CD14-positive monocyte (primary cell): ENCODE results near the gene RHOF. TPM values are rescaled to one million over a fixed set of nuclear protein-coding genes. Genes with fewer than 3 reads are reported as not detected.

Experiments
- DNase-seq, 3 donors: peaks; one replicate each; pipeline ENCODE4 v3.0.0-alpha.2; 2011 to 2022
- H2AFZ ChIP-seq: 2 replicates; pipeline ENCODE4 v1.6.0; 2012; ENCODE audit warnings: mild to moderate bottlenecking, low read depth, low read length, inconsistent platforms; ENCODE audit not compliant: insufficient read depth, poor library complexity, severe bottlenecking
- H3K27ac ChIP-seq, 2 donors: 1 replicate in 1 of 2; 2 replicates in 1 of 2; pipeline ENCODE4 v1.5.1; 2012 to 2013; ENCODE audit warnings: low read length in 2 of 2, control low read depth in 1 of 2, inconsistent platforms in 1 of 2, low read depth in 1 of 2, mild to moderate bottlenecking in 1 of 2
- H3K27me3 ChIP-seq, 2 donors: one replicate each; pipeline versions ENCODE4 v1.6.0 to v1.6.1; 2011 to 2013; ENCODE audit warnings: low read length in 2 of 2; ENCODE audit not compliant: control insufficient read depth in 2 of 2, insufficient read depth in 2 of 2
- H3K36me3 ChIP-seq, 2 donors: replicated peaks in 1 of 2; 1 replicate in 1 of 2; 2 replicates in 1 of 2; pipeline versions ENCODE4 v1.5.1 to v1.6.1; 2012 to 2013; ENCODE audit warnings: low read length in 2 of 2, control low read depth in 1 of 2, inconsistent platforms in 1 of 2, mild to moderate bottlenecking in 1 of 2; ENCODE audit not compliant: insufficient read depth in 2 of 2, control insufficient read depth in 1 of 2
- H3K4me1 ChIP-seq, 2 donors: 1 replicate in 1 of 2; 2 replicates in 1 of 2; pipeline versions ENCODE4 v1.5.1 to v1.6.1; 2012 to 2013; ENCODE audit warnings: low read length in 2 of 2, control low read depth in 1 of 2, inconsistent platforms in 1 of 2, mild to moderate bottlenecking in 1 of 2, moderate library complexity in 1 of 2; ENCODE audit not compliant: insufficient read depth in 2 of 2, control insufficient read depth in 1 of 2
- H3K4me2 ChIP-seq: replicated peaks from 2 replicates; pipeline ENCODE3; 2012; ENCODE audit warnings: low read length, moderate library complexity, mild to moderate bottlenecking; ENCODE audit not compliant: poor library complexity, severe bottlenecking; ENCODE audit errors: extremely low read depth
- H3K4me3 ChIP-seq, 3 experiments: fragments of 200-600 bp in 1 of 3; sonication (generic) in 1 of 3; replicated peaks in 1 of 3; 1 replicate in 2 of 3; 2 replicates in 1 of 3; pipeline ENCODE4 v1.5.1; 2011 to 2013; ENCODE audit warnings: low read length in 3 of 3, mild to moderate bottlenecking in 3 of 3, control low read depth in 2 of 3, low read depth in 2 of 3, inconsistent platforms in 1 of 3, moderate library complexity in 1 of 3
- H3K79me2 ChIP-seq: 2 replicates; pipeline ENCODE4 v1.6.0; 2012; ENCODE audit warnings: mild to moderate bottlenecking, control low read depth, inconsistent platforms, low read length, moderate library complexity; ENCODE audit not compliant: insufficient read depth
- H3K9ac ChIP-seq: 2 replicates; pipeline ENCODE4 v1.6.0; 2017; ENCODE audit warnings: low read length, mild to moderate bottlenecking; ENCODE audit not compliant: insufficient read depth, poor library complexity, severe bottlenecking
- H3K9me3 ChIP-seq, 2 donors: replicated peaks in 1 of 2; 1 replicate in 1 of 2; 2 replicates in 1 of 2; pipeline versions ENCODE4 v1.5.1 to v1.6.1; 2012 to 2013; ENCODE audit warnings: low read length in 2 of 2, control low read depth in 1 of 2; ENCODE audit not compliant: control insufficient read depth in 1 of 2, insufficient read depth in 1 of 2
- H4K20me1 ChIP-seq: 2 replicates; pipeline ENCODE4 v1.6.0; 2012; ENCODE audit warnings: mild to moderate bottlenecking, low read length, control low read depth, moderate library complexity; ENCODE audit not compliant: insufficient read depth
- H3K27ac Mint-ChIP-seq, 7 donors: one replicate each; pipeline ENCODE4 v1.8.0; 2020; ENCODE audit warnings: mild to moderate bottlenecking in 7 of 7, mixed read lengths in 7 of 7, moderate library complexity in 6 of 7, inconsistent platforms in 2 of 7
- H3K27me3 Mint-ChIP-seq, 3 donors: one replicate each; pipeline ENCODE4 v1.8.0; 2021 to 2022; ENCODE audit warnings: low read depth in 3 of 3, mild to moderate bottlenecking in 3 of 3, mixed read lengths in 3 of 3, moderate library complexity in 3 of 3, inconsistent platforms in 1 of 3
- H3K36me3 Mint-ChIP-seq, 2 donors: one replicate each; pipeline ENCODE4 v1.8.0; 2020; ENCODE audit warnings: mixed read lengths in 2 of 2, inconsistent platforms in 1 of 2, mild to moderate bottlenecking in 1 of 2
- H3K4me1 Mint-ChIP-seq: one replicate; pipeline ENCODE4 v1.8.0; 2020; ENCODE audit warnings: mild to moderate bottlenecking, mixed read lengths
- H3K4me3 Mint-ChIP-seq, 2 donors: one replicate each; pipeline ENCODE4 v1.8.0; 2020; ENCODE audit warnings: mild to moderate bottlenecking in 2 of 2, mixed read lengths in 2 of 2, moderate library complexity in 1 of 2
- H3K9me3 Mint-ChIP-seq, 7 donors: one replicate each; pipeline ENCODE4 v1.8.0; 2020 to 2022; ENCODE audit warnings: mixed read lengths in 7 of 7, mild to moderate bottlenecking in 6 of 7, moderate library complexity in 6 of 7, inconsistent platforms in 2 of 7
- CTCF ChIP-seq: fragments of 200-600 bp; IDR thresholded peaks from one replicate; pipeline ENCODE4 v1.8.0; 2022; ENCODE audit warnings: antibody characterized with exemption, mild to moderate bottlenecking
- WGBS: methylation state at CpG from one replicate; pipeline ENCODE4 v1.1.5; 2013; ENCODE audit warnings: missing lambda C conversion rate; ENCODE audit not compliant: insufficient coverage; 5-methylcytosine and 5-hydroxymethylcytosine counted together
- intact Hi-C, 2 donors: fragments of 100-400 bp; cut with micrococcal nuclease; formaldehyde crosslinking; loops; one replicate each; pipeline versions ENCODE4 v1.15.0 to v1.15.1; 2023
- polyA plus RNA-seq, 3 donors: library from polyadenylated mRNA; depleted of rRNA in 1 of 3; unstranded in 2 of 3; stranded (reverse) in 1 of 3; fragments of 300-500 nt in 2 of 3; fragments of >200 nt in 1 of 3; fragmentation: Illumina TruSeq in 2 of 3; gene quantifications; 1 replicate in 2 of 3; 2 replicates in 1 of 3; pipeline ENCODE4 v1.2.3, GENCODE V29; 2012 to 2021

RHOF gene
- polyA plus RNA-seq, 3 donors, result 7.1 to 25.9 (median 13.6) TPM

GRCh38 chr12:121806546-121807423 lies 13.3 kb upstream of the RHOF start:
- Histone ChIP-seq H3K27ac (peak overlapping the region in 1 of 2 donors; percentile 70), H3K4me3 (peak overlapping the region; percentile 82 to 100 (median 93)), H3K4me2 (peak overlapping the region; percentile 100), H3K9ac (peak overlapping the region; percentile 77), H3K79me2 (peaks cover 86% of the 10 kb centered on the region), H3K27me3 (no peaks in the 10 kb centered on the region), H3K9me3 (no peaks in the 10 kb centered on the region), H3K36me3 (peaks cover 38 to 50% of the 10 kb centered on the region in 2 donors), H3K4me1 (peaks cover 41 to 63% of the 10 kb centered on the region in 2 donors), H4K20me1 (peaks cover 72% of the 10 kb centered on the region), H2AFZ (peak overlapping the region; percentile 54)
- TF ChIP-seq CTCF, result no peak
- H3K27ac Mint-ChIP-seq, result peak overlapping the region; percentile 63 to 91 (median 90)
- 86% methylated on average over 7 of the region's 21 CpGs for WGBS
- H3K4me3 Mint-ChIP-seq, result peak overlapping the region; percentile 96 to 97
- intact Hi-C loops, result no loop called here
- DNase-seq, result no peak
- H3K36me3 Mint-ChIP-seq, result peaks cover 31 to 49% of the 10 kb centered on the region in 2 donors
- H3K9me3 Mint-ChIP-seq, result peaks cover 0 to 3% (median 0%) of the 10 kb centered on the region in 7 donors
- H3K27me3 Mint-ChIP-seq, result peaks cover 0 to 4% (median 3%) of the 10 kb centered on the region in 3 donors
- peaks cover 47% of the 10 kb centered on the region for H3K4me1 Mint-ChIP-seq

GRCh38 chr12:121806009-121806545 lies 12.6 kb upstream of the RHOF start:
- peak overlapping the region; percentile 96 to 97 for H3K4me3 Mint-ChIP-seq
- peak overlapping the region; percentile 77 for H3K9ac ChIP-seq

More at GRCh38 chr12:121806009-121806545, 12.6 kb upstream of the RHOF start:
- H3K27ac Mint-ChIP-seq, result peak overlapping the region; percentile 19 to 91 (median 90)
- H3K36me3 Mint-ChIP-seq, result peaks cover 30 to 48% of the 10 kb centered on the region in 2 donors
- Histone ChIP-seq H2AFZ (peak overlapping the region; percentile 54), H3K9me3 (no peaks in the 10 kb centered on the region), H3K27ac (peak overlapping the region in 1 of 2 donors; percentile 70), H3K79me2 (peaks cover 86% of the 10 kb centered on the region), H3K4me1 (peaks cover 34 to 63% of the 10 kb centered on the region in 2 donors), H3K27me3 (no peaks in the 10 kb centered on the region), H3K4me3 (peak overlapping the region; percentile 82 to 100 (median 93)), H3K36me3 (peaks cover 36 to 48% of the 10 kb centered on the region in 2 donors), H3K4me2 (peak overlapping the region; percentile 100), H4K20me1 (peaks cover 65% of the 10 kb centered on the region)
- H3K27me3 Mint-ChIP-seq, result peaks cover 0 to 4% (median 3%) of the 10 kb centered on the region in 3 donors
- 10% methylated on average over 10 of the region's 16 CpGs for WGBS
- intact Hi-C loops, result no loop called here
- H3K9me3 Mint-ChIP-seq, result peaks cover 0 to 3% (median 0%) of the 10 kb centered on the region in 7 donors
- TF ChIP-seq CTCF, result no peak
- DNase-seq, result no peak
- peaks cover 40% of the 10 kb centered on the region for H3K4me1 Mint-ChIP-seq
